ENCODE data around the gene FSTL3. TPM values are rescaled to one million over a fixed set of nuclear protein-coding genes. Genes with fewer than 3 reads are reported as not detected.

Gene FSTL3
- total and polyA plus RNA-seq, 2 of the 13 experiments (the other 11 are each of a cell fraction or from before 2014, with no cell fraction given), result 13.5 to 15.6 TPM

- TF ChIP-seq BCLAF1 (IDR thresholded peaks at IDR 0.05) (no peak), FIP1L1 (IDR thresholded peaks at IDR 0.05; ENCODE audit: borderline replicate concordance, insufficient read depth, low read depth, low read length) (no peak), ZFX (CRISPR knock-in tag; IDR thresholded peaks at IDR 0.05; ENCODE audit: low read depth) (0 out of 2 replicates have a peak, but pooled peaks have one; percentile 26), ZSCAN25 (CRISPR knock-in tag; IDR thresholded peaks at IDR 0.05) (no peak), SAFB2 (CRISPR knock-in tag; IDR thresholded peaks at IDR 0.05; ENCODE audit: borderline replicate concordance, low read depth) (no peak), PATZ1 (CRISPR knock-in tag; IDR thresholded peaks at IDR 0.05) (peak; percentile 70), HNRNPLL (IDR thresholded peaks at IDR 0.05; ENCODE audit: low read depth, low read length, poor library complexity, severe bottlenecking) (peak; percentile 19), AKNA (CRISPR knock-in tag; IDR thresholded peaks at IDR 0.05; ENCODE audit: borderline replicate concordance) (no peak), ZNF687 (CRISPR knock-in tag; IDR thresholded peaks at IDR 0.05) (peak; percentile 8; the same call in 1 of the 2 replicates), ZNF468 (CRISPR knock-in tag; IDR thresholded peaks at IDR 0.05) (no peak), HOMEZ (CRISPR knock-in tag; IDR thresholded peaks at IDR 0.05; ENCODE audit: low read depth) (no peak), ZNF326 (CRISPR knock-in tag; IDR thresholded peaks at IDR 0.05; ENCODE audit: borderline replicate concordance) (peak; percentile 87), SKI (IDR thresholded peaks at IDR 0.05; ENCODE audit: partially characterized antibody) (peak; percentile 56)
These were observed 1.0 kb downstream of the FSTL3 start (continued) for GRCh38 chr19:677201-677600.

All from HepG2 (cell line).